ENCODE measurements around the gene SH3PXD2A.
"Not testable (repeated sequence)": the region's sequence is repeated elsewhere in the genome, so short reads cannot be mapped to it uniquely, and the experiment has no call there.

Gene SH3PXD2A

DNA sequence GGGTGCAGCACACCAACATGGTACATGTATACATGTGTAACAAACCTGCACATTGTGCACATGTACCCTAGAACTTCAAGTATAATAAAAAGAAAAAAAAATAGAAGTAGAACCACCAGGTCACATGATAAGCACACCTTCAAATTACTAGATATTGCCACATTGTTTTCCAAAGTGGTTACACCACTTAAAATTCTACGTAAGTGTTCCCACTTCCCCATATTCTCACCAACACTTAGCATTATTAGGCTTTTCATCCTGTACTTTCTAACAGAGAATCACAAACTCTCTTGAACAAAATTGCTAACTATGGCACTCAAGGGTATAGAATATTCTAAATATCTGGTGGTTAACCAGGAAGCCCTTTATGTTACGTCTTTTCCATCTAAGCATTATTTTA is 22.6 kb downstream of the SH3PXD2A start:
- no peak for DNase-seq

DNA sequence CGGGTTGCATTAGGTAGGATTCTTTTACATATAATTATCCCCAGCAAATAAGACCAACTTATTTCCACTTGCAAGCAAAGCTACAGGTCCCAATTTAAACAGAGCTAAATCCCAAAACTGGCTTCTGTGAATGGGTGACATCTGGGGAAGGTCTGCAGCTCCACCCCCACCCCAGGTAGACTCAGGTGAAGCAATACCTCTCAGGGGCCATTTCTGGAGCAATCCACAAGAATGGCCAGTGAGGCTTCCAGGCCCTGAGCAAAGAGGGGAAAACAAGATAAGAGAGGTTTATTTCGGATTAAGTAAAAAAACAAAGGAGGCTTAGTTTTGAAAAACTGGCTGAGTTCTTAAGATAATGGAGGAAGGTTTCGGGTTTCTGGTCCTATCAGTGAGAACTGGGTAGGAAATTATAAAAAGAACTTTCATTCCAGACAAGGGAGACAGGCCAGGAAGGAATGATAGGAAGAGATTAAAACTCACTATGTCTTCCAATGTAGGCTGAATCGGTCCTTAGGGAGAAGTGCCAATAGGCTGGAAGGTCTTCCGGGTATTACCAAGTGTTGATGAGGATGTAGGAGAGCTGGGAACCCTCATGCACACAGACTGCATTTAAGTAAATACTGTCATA is 25.4 kb downstream of the SH3PXD2A start:
- DNase-seq: no peak

DNA sequence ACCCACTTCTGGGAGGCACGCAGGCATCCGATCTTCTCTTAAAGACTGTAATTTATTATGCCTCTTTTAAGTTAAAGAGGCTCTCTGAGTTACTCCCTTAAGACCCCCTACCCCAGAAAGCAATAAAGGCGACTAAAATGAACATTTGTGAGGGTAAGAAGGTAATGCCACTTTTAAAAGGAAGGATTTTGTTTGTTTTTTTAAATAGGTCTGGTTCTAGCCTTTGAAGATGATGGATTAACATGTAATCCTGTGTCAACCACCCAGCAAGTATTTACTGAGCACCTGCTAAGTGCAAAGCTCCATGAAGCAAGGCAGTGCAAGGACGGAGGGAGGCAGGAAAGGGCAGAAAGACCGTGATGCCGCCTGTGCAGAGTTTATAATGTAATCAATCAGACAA is 26.1 kb downstream of the SH3PXD2A start:
- no peak for DNase-seq

DNA sequence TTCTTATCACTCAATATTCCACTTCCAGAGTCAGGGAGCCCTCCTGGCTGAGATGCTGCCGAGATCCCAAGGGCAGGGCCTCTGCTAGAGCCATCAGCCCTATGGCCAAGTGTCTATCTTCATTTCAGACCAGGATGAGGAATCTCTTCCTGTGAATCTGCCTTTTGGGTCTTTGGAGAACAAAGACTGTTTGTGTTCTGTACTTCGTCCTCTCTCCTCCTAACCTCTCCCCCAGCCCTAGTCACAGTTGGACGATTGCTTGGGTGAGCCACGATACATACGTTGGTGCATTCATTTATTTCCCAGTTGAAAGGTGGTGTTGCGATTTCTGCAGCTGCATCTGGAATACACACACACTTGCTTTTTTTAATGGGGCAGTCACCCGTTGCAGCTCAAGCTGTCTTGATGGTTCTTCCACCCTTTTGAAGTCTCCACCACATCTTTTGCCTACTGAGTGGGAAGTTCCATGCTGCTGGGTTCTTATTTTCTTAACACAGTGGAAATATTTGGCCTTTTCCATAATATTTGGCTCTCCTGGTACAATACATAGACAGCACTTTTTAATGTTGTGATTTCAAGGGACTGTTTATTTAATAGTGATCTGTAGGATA is 26.7 kb downstream of the SH3PXD2A start:
- no peak for DNase-seq

DNA sequence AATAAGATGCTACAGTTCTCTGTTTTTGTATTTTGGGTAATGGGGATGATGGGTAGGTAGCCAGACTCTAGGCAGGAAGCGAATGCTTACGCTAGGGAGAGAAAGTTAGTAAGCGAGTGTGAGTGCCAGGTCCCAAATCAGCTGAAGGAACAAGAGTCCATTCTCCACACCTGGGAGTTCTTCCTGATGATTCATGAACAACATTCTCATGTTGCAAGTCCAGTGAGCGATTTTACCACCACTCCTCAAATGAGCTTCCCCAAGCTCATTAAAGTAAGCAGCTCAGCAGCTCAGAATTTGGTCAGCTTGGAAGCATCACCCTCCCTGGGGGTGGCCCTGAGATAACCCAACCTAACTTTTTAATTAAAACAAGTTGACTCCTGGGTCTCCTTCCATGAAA is 27.3 kb downstream of the SH3PXD2A start:
- no peak for DNase-seq

DNA sequence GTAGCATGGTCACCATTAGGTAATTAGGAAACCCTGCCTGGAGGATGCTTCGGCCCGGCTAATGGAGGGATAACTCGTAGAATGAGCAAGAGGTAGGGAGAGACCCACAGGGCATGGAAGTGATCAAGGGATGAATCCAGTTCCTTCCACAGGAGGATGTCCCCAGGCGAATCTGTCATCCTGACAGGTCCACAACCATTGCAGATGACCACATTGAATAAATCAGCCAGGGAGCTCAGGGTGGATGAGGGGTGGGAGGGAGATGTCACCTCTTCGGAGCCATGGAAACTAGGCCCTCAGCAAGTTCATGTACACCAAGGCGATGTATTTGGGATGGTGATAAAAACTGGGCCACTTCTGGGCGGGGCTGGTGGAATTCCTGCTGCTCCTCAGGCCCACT is 28.5 kb downstream of the SH3PXD2A start:
- DNase-seq: no peak

DNA sequence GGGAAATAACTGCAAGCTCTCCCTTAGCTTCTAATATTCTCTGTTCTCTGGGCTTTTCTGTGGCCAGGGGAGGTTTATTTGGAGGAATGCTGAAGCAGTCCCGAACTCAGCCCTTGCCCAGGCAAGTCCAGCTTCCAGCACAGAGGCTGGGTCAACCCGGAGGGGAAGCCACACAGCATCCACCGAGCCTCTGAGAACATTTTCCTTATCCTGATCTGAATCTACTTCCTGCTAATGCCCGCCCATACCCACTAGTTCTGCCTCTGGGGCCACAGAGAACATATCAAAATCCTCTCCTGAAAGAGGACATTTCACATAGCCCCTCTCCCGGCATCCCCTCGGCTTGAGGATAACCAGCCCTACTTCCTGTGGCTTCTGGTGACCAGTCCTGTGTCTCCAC is 31.1 kb downstream of the SH3PXD2A start:
- no peak for DNase-seq

DNA sequence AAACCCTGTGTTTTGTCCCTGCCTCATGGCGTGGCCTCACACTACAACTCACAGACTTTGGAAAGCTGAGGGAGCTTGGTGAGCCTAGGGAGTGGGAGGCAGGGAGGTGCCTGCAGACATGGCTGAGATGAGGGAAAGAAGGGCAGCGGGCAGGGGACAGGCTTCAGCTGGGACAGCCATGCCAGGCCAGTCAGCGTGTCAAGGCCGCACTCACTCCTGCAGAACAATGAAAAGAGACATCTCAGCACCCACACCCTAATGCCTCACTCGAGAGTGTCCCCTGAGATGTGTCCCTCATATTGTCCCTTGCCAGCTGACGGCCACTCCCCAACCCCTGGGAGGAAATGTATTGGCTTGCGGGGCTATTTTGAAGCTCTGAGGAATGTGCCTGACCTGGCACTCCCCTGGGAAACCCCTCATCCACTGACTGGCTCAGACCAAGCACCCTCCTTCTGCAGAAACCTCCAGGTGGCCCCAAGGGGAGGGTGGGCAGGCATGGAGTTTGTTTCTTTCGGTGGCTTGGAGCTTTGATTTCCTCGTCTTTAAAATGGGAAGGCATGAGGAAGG is 31.6 kb downstream of the SH3PXD2A start:
- no peak for DNase-seq

DNA sequence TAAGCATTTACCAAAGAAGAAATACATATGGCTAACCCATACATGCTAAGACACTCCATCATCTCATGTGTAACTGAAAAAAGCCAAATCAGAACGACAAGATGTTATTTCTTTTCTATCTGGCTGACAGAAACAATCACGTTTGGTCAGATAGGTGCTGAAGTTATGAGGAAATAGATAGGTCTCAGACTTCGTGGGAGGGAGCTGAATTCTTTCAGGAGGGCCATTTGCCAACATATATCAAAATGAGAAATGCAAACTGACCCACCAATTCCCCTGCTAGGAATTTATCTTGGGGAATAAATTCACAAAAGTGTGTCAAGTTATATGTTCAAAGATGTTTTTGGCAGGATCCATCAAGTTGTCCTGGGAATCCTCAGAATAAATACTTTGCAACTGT is 32.6 kb downstream of the SH3PXD2A start:
- no peak for DNase-seq

DNA sequence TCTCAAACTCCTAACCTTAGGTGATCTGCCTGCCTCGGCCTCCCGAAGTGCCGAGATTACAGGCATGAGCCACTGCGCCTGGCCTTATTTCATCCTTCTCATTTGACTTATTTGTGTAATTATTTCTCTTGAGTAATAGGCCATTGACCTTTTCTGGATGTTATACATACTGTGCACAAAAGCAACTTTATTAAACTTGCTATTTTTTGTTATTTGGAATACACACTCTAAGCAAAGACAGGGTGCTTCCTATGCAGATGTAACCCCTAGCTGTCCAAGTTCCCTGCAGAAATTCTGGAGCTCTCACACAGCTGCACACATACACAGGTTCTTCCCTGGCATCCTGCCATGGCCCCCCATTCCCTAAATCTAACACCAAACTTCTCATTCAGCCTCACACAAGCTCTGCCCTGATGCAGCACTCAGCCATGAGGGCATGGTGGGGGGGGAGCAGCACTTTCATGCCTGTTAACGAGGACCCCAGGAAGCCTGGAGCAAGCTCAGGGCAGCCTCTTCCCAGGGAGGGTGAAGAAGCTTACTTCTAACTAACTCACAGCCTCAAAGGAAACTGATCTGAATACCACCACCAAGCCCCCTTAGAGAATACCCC is 33.2 kb downstream of the SH3PXD2A start:
- DNase-seq: no peak

DNA sequence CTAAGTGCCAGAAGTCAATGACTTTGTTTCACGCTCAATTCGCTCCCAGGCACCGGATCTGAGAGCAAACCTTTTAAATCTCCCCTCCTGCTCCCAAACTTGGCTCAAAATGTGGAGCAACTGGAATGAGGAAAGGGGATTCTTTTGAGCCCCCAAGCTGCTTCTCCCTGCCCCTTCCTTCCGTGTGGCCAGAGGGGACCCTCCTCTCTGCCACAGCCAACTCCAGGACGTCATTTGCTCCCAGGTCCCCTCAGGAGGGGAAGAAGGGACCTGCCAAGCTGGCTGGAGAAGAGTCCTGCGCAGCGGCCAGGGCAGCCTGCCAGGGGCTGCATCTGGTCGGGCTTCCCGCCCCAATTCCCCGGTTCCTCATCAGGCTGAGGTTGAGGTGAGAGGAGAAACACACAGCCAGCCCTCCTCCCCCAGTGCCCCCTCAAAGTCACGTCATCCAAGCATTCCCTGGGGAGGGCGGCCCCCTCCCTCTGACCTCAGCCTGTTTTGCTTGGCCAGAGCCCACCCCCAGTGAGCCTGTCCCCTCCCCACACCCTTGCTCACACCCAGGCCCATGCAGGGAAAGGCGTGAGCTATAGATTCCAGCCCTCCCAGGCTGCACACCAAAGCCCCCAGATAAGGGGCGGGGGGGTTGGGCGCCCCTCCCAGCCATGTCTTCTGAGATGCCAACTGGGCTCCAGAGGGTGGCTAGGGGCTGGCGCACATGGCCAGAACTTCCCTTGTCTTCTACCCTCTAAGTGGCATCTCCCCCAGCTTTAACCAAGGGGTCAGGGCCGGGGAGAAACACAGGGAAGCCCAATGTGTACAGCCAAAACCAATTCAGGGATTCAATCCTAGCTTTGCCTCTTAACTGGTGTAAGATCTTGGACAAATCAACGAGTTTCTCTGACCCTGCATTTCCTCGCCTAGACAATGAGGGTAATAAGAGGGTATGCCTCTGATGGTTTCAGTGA is 35.0 kb downstream of the SH3PXD2A start:
- no peak for DNase-seq

DNA sequence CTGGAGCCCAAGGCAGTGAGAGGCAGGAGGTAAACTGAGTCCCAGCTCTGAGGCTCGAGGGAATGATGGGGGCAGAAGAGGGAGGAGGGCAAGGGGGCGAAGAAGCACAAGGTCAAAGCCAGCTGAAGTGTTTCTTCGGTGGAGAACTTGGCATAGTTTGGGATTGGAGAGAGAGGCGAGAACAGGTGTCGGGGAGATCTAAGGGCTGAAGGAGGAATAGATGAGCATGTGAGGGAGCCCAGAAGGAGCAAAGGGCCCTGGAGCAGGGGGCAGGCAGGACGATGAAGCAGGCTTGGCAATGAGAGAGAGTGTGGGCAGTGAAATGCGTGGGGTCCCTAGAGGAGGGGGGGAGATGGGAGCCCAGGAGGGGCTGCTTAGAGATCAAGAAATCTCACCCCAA is 35.9 kb downstream of the SH3PXD2A start:
- DNase-seq: no peak

DNA sequence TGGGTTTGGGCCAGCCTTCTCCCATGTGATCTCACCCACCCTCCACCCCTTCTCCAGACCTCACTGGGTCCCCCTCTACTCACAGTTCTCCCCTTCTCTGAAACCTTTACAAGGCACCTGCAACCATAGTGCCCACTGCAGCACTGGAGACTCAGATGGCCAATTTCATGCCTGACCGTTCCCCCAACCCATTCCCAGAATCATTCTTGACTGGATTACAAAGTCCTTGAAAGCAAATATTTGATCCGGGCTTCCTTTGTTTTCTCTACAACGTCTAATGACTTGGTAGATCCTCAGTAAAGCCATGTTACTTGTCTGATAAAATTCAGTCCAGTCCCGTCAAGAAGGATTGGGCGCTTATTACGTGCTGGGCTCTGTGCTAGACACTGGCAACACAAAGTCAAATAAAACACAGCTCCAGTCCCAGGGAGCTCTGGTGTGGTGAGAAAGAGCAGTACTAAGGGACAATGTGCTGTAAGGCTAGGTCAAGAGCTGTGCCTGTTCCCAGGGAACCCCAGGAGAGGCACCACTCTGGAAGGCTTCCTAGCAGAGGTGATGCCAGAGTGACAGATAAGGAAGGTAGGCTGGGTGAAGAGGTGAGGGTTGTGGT is 36.5 kb downstream of the SH3PXD2A start:
- no peak for DNase-seq

DNA sequence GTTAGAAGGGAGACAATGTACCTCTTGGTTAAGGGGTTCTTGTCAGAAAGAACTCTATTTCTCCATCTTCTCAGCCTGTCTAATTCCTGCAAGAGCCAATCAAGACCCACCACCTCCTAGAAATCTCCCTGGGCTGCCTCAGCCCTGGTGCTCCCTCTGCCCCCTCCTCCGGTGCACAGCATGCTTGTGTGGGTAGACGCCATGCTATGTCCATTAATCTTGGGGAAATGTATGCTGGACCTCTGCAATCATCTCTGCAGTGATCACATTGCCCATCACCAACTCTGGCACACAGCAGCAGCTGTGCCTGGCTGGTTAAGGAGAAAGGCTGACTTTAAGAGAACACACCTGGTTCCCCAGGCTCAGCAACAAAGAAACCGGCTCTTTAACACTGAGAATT is 37.3 kb downstream of the SH3PXD2A start:
- DNase-seq: no peak

DNA sequence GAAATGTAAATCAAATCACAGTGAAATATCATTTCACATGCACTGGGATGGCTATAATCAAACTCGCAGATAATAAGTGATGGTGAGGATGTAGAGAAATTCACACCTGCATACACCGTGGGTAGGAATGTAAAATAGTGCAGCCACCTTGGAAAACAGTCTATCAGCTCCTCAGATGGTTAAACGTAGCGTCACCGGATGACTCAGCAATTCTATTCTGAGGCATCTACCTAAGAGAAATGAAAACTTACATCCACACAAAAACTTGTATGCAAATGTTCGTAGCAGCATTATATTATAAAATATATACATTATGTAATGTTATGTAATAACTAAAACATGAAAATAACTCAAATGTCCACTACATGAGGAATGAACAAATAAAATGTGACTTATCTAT is 38.9 kb downstream of the SH3PXD2A start:
- DNase-seq: no peak

DNA sequence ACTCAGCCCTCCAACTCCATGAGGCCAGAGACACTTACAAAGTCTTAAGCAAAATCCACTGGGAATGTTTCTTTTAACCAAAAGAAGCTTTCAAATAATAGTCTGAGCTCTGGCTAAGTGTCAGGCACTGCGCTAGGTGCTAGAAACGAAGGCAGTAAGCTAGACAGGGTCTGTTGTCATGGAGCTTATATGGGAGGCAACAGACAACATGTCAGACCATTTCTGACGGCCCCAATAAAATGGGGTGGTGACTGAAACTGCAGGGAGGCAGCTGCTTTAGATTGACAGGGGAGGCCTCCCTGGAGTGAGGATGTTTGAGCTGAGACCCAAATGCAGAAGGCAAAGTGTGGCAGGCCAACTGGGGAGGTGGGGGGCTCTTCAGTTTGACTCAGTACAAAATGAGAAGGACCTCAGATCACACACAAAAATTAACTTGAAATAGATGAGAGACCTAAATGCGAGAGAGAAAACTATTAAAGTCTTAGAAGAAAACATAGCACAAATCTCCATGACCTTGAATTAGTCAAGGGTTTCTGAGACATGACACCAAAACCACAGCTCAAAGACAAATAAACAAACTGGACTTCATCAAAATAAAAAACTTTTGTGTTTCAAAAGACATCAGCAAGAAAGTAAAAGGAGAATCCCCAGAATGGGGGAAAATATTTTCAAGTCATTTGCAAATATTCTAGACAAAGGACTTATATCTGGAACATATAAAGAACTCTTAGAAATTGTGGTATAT is 40.6 kb downstream of the SH3PXD2A start:
- DNase-seq: no peak

DNA sequence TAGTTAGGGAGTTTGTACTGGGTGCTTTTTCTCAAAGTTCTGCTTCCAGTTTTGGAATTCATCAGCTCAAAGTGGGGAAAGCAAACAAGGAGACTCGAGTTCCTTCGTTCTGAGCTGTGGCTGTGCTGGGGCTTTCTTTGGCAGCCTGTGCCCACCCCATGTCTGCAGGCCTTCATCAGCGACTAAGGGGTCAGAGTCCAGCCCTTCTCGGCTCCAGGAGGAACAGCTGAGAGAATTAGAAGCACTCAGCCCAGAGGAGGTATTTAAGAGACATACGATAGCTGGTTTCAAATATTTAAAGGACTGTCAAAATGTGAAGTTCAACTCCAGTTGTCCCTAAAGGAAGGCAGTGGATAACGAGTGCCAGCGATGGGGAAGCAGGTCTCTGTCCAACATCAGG is 41.3 kb downstream of the SH3PXD2A start:
- no peak for DNase-seq

DNA sequence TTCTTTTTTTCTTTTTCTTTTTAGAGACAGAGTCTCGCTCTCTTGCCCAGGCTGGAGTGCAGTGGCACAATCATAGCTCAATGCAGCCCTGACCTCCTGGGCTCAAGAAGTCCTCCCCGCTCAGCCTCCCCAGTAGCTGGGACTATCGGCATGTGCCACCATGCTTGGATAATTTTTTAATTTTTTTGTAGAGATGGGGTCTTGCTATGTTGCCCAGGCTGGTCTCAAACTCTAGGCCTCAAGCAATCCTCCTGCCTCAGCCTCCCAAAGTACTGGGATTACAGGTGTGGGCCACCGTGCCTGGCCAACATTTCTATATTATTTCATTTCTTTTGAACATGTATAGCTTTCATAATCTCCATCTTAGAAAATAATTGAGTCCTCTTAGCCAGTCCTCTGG is 42.1 kb downstream of the SH3PXD2A start:
- DNase-seq: not testable (repeated sequence)

DNA sequence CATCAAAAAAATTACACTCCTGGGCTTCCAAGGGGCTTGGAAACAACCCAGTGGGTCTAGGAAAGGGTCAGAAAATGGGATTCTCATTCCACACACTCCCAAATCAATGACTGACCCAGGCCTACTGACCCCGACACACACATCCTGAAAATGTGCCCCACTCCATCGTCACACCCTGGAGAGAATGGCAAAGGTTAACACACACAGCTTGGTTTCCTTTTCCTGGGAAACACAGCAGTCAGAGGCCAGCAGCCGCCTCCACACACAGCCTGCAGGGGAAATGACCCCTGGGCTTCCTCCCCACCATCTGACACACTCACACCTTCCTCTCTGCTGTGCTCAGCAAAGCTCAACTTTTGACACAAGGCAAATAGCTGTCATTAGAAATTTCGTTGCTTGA is 42.9 kb downstream of the SH3PXD2A start:
- no peak for DNase-seq

DNA sequence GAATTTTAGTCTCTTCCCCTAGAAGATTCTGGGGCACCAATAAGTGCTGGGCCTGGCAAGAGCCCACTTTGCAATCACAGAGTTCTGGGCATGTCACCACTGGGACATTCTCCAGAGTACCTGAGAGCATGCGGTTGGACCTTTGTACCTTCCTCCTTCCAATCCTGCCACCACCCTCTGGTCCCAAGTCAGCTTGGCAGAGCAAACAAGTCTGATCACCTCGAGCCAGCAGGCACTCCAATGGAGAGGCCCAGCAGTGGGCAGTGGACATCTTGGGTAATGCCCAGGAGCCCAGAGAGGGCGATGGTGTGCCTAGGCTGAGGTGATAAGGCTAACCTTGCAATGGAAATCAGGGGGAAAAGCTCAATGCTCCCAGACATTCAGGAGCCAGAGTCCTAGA is 43.4 kb downstream of the SH3PXD2A start:
- no peak for DNase-seq

DNA sequence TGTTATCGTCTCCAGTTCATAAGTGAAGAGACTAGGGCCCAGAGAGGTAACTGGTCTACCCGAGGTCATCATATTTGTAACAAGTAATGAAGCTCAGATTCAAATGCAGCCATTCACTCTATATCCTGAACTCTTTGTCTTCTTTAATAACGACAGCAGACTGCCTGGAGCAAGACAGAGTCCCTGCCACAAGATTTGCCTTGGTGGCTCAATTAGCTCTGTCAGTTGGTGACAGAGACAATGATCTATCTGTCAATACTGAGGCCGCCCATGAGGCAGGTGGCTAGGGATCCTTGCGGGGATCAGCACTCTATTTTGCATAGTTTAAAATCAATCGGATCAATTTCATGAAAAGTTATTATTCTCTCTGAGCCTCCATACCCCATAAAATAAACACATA is 43.9 kb downstream of the SH3PXD2A start:
- DNase-seq: no peak

DNA sequence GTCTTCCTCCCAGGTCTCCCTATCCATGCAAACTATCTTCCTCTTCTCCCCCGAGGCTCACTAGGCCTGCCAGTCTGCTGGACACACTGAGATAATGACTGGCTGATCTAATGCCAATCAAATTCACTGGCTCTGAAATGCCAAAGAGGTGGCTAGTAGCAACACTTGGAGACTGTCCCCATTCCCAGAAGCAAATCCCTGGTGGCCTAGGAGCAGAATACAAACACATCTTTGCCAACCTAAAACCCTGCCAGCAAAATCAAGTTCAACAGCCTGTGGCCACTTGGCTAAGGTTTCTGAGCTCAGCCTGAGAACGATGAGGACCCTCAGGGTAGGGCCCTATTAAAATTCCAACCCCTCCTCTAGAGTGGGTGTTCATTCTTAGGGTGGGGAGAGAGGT is 46.6 kb downstream of the SH3PXD2A start:
- no peak for DNase-seq
